Mucosa of stomach (tissue), 1 donor: ENCODE results near the gene ROMO1.
"Not testable (repeated sequence)": the region's sequence is repeated elsewhere in the genome, so short reads cannot be mapped to it uniquely, and the experiment has no call there.

Experiments
- H3K27me3 ChIP-seq: one replicate; pipeline ENCODE4 v1.7.0; 2013; ENCODE audit warnings: mild to moderate bottlenecking, low read length; ENCODE audit not compliant: control insufficient read depth, insufficient read depth
- H3K36me3 ChIP-seq: one replicate; pipeline ENCODE4 v1.7.0; 2013; ENCODE audit warnings: low read length; ENCODE audit not compliant: control insufficient read depth, insufficient read depth
- H3K4me1 ChIP-seq: one replicate; pipeline ENCODE4 v1.7.0; 2013; ENCODE audit warnings: mild to moderate bottlenecking, low read length; ENCODE audit not compliant: control insufficient read depth, insufficient read depth
- H3K4me3 ChIP-seq: one replicate; pipeline ENCODE4 v1.7.0; 2013; ENCODE audit warnings: low read length
- H3K9ac ChIP-seq: one replicate; pipeline ENCODE4 v1.7.0; 2013; ENCODE audit warnings: mild to moderate bottlenecking, low read length, moderate library complexity
- H3K9me3 ChIP-seq: one replicate; pipeline ENCODE4 v1.7.0; 2013; ENCODE audit warnings: mild to moderate bottlenecking, low read length, moderate library complexity; ENCODE audit not compliant: control insufficient read depth
- donor health status: Pancreatic carcinoma.

The ROMO1 gene

GRCh38 chr20:35695245-35695749, 3.9 kb upstream of the ROMO1 start:
- H3K9me3 ChIP-seq = no peaks in the 10 kb centered on the region
- H3K27me3 ChIP-seq = no peaks in the 10 kb centered on the region
- H3K9ac ChIP-seq = no peak overlapping the region
- H3K4me1 ChIP-seq = peaks cover 8% of the 10 kb centered on the region
- H3K4me3 ChIP-seq = no peak overlapping the region
- H3K36me3 ChIP-seq = no peaks in the 10 kb centered on the region

GRCh38 chr20:35695978-35696377, 3.2 kb upstream of the ROMO1 start:
- H3K9ac ChIP-seq = no peak overlapping the region
- peaks cover 8% of the 10 kb centered on the region for H3K4me1 ChIP-seq
- no peaks in the 10 kb centered on the region for H3K27me3 ChIP-seq
- no peaks in the 10 kb centered on the region for H3K9me3 ChIP-seq
- no peaks in the 10 kb centered on the region for H3K36me3 ChIP-seq
- no peak overlapping the region for H3K4me3 ChIP-seq

GRCh38 chr20:35697696-35698297, 1.4 kb upstream of the ROMO1 start:
- Histone ChIP-seq H3K36me3 (no peaks in the 10 kb centered on the region), H3K27me3 (no peaks in the 10 kb centered on the region), H3K4me3 (no peak overlapping the region), H3K9ac (peak overlapping the region; percentile 89), H3K4me1 (peaks cover 8% of the 10 kb centered on the region), H3K9me3 (no peaks in the 10 kb centered on the region)

GRCh38 chr20:35698298-35699126, 693 bp upstream of the ROMO1 start:
- no peaks in the 10 kb centered on the region for H3K27me3 ChIP-seq

GRCh38 chr20:35699957-35700624, 886 bp downstream of the ROMO1 start:
- Histone ChIP-seq H3K4me1 (peaks cover 8% of the 10 kb centered on the region), H3K4me3 (peak overlapping the region; percentile 90), H3K27me3 (no peaks in the 10 kb centered on the region), H3K36me3 (peaks cover 4% of the 10 kb centered on the region), H3K9me3 (no peaks in the 10 kb centered on the region), H3K9ac (peak overlapping the region; percentile 89)

More at GRCh38 chr20:35698298-35699126, 693 bp upstream of the ROMO1 start:
- H3K9me3 ChIP-seq = no peaks in the 10 kb centered on the region
- no peaks in the 10 kb centered on the region for H3K36me3 ChIP-seq
- H3K4me1 ChIP-seq = peaks cover 8% of the 10 kb centered on the region
- peak overlapping the region; percentile 90 for H3K4me3 ChIP-seq
- H3K9ac ChIP-seq = peak overlapping the region; percentile 89

GRCh38 chr20:35700625-35701148, 1.5 kb downstream of the ROMO1 start:
- H3K27me3 ChIP-seq = no peaks in the 10 kb centered on the region
- no peaks in the 10 kb centered on the region for H3K9me3 ChIP-seq
- H3K4me1 ChIP-seq = peaks cover 8% of the 10 kb centered on the region
- H3K36me3 ChIP-seq = peaks cover 4% of the 10 kb centered on the region
- no peak overlapping the region for H3K9ac ChIP-seq
- no peak overlapping the region for H3K4me3 ChIP-seq

GRCh38 chr20:35702051-35702823, 3.0 kb downstream of the ROMO1 start:
- Histone ChIP-seq H3K4me3 (no peak overlapping the region), H3K36me3 (peaks cover 4% of the 10 kb centered on the region), H3K27me3 (no peaks in the 10 kb centered on the region), H3K9me3 (no peaks in the 10 kb centered on the region), H3K9ac (no peak overlapping the region), H3K4me1 (peaks cover 8% of the 10 kb centered on the region)

GRCh38 chr20:35702824-35703695, 3.9 kb downstream of the ROMO1 start:
- no peak overlapping the region for H3K9ac ChIP-seq
- H3K4me1 ChIP-seq = peaks cover 4% of the 10 kb centered on the region

GRCh38 chr20:35704514-35705261, 5.5 kb downstream of the ROMO1 start:
- Histone ChIP-seq H3K9ac (no peak overlapping the region), H3K27me3 (no peaks in the 10 kb centered on the region), H3K4me3 (no peak overlapping the region), H3K36me3 (peaks cover 4% of the 10 kb centered on the region), H3K9me3 (no peaks in the 10 kb centered on the region), H3K4me1 (no peaks in the 10 kb centered on the region)

More at GRCh38 chr20:35702824-35703695, 3.9 kb downstream of the ROMO1 start:
- Histone ChIP-seq H3K27me3 (no peaks in the 10 kb centered on the region), H3K9me3 (no peaks in the 10 kb centered on the region), H3K36me3 (peaks cover 4% of the 10 kb centered on the region), H3K4me3 (no peak overlapping the region)

- H3K9me3 ChIP-seq, H3K36me3 ChIP-seq: not testable (repeated sequence)
Measured at GRCh38 chr20:35705894-35706293, 6.7 kb downstream of the ROMO1 start.

More at GRCh38 chr20:35705894-35706293, 6.7 kb downstream of the ROMO1 start:
- not testable (repeated sequence) for H3K4me1 ChIP-seq, H3K9ac ChIP-seq, H3K4me3 ChIP-seq, H3K27me3 ChIP-seq
